K562 (cell line): ENCODE results near the gene KCNG1. TPM values are rescaled to one million over a fixed set of nuclear protein-coding genes. Genes with fewer than 3 reads are reported as not detected.
A peak's percentile ranks its signal among the peaks of the same experiment; 100 is the strongest.
"Not testable (repeated sequence)": the region's sequence is repeated elsewhere in the genome, so short reads cannot be mapped to it uniquely, and the experiment has no call there.

Experiments
- ATAC-seq: fragments of 200-7000 bp; cut with Tn5 transposase; 3 replicates; pipeline ENCODE4 v1.9.1; 2020; ENCODE audit warnings: moderate library complexity
- BruUV-seq: library from RNA; stranded (reverse); fragments of 400-500 nt; replicated peaks from 2 replicates; lab custom pipeline; 2021; lab: Mats Ljungman, UMichigan
- CTCF ChIA-PET: fragments of 300-600 bp; formaldehyde crosslinking; extraction: SDS; loops from one replicate; lab custom pipeline; 2021; ENCODE audit warnings: low intra/inter-chr PET ratio; lab: Yijun Ruan, JAX
- POLR2A ChIA-PET: fragments of 300-600, 350-650 bp; sonication (Branson Sonifier 250); formaldehyde crosslinking; extraction: SDS; loops from one replicate; lab custom pipeline; 2021; ENCODE audit warnings: antibody characterized with exemption, inconsistent platforms; lab: Yijun Ruan, JAX
- DNase-seq, 4 experiments: peaks; one replicate each; pipeline versions ENCODE4 v3.0.0 to v3.0.0-alpha.2; 2011 to 2018; ENCODE audit warnings: low spot score in 3 of 4, mixed read lengths in 3 of 4; ENCODE audit errors: extremely low read depth in 1 of 4
- FAIRE-seq: peaks from 2 replicates; lab custom pipeline; 2011; peaks lifted over from hg19 to GRCh38; lab: Jason Lieb, UNC
- H2AFZ ChIP-seq: 2 replicates; pipeline ENCODE4 v1.6.0; 2011; ENCODE audit warnings: low read depth, low read length, control low read depth, inconsistent platforms
- H3K27ac ChIP-seq: fragments of 200-600 bp; 3 replicates; pipeline ENCODE4 v1.8.0; 2011; ENCODE audit warnings: low read depth, mild to moderate bottlenecking, control low read depth, inconsistent platforms, low read length, moderate library complexity, mixed read lengths; ENCODE audit errors: extremely low read depth
- H3K27me3 ChIP-seq, 2 experiments: fragments of 300-600 bp in 1 of 2; 2 replicates in 1 of 2; 3 replicates in 1 of 2; pipeline versions ENCODE4 v1.6.0 to v1.8.0; 2011; ENCODE audit warnings: inconsistent platforms in 2 of 2, low read length in 2 of 2, mild to moderate bottlenecking in 1 of 2, mixed read lengths in 1 of 2, moderate library complexity in 1 of 2; ENCODE audit not compliant: control insufficient read depth in 2 of 2, insufficient read depth in 2 of 2
- H3K36me3 ChIP-seq: fragments of 300-600 bp; 3 replicates; pipeline ENCODE4 v1.8.0; 2011; ENCODE audit warnings: mild to moderate bottlenecking, low read length, inconsistent platforms; ENCODE audit not compliant: control insufficient read depth, insufficient read depth
- H3K4me1 ChIP-seq, 2 experiments: fragments of 200-600 bp in 1 of 2; replicated peaks in 1 of 2; 2 replicates in 1 of 2; 3 replicates in 1 of 2; pipeline versions ENCODE4 v1.5.1 to v1.8.0; 2011; ENCODE audit warnings: inconsistent platforms in 2 of 2, low read length in 2 of 2, mild to moderate bottlenecking in 1 of 2, mixed read lengths in 1 of 2, moderate library complexity in 1 of 2; ENCODE audit not compliant: control insufficient read depth in 2 of 2, insufficient read depth in 2 of 2
- H3K4me2 ChIP-seq: 2 replicates; pipeline ENCODE4 v1.6.1; 2011; ENCODE audit warnings: low read length, control low read depth, inconsistent platforms, mixed read lengths; ENCODE audit not compliant: insufficient read depth
- H3K4me3 ChIP-seq: fragments of 200-600 bp; sonication (generic), shearing (Covaris generic); 2 replicates; pipeline ENCODE4 v1.5.1; 2016; ENCODE audit warnings: control low read depth, inconsistent platforms
- H3K79me2 ChIP-seq: fragments of 200-600 bp; 3 replicates; pipeline ENCODE4 v1.8.0; 2011; ENCODE audit warnings: low read length, inconsistent platforms; ENCODE audit not compliant: control insufficient read depth, insufficient read depth
- H3K9ac ChIP-seq, 2 experiments: 2 replicates each; pipeline versions ENCODE4 v1.6.0 to v1.6.1; 2011; ENCODE audit warnings: low read depth in 2 of 2, low read length in 2 of 2, control low read depth in 1 of 2, inconsistent platforms in 1 of 2, mild to moderate bottlenecking in 1 of 2, mixed read lengths in 1 of 2; ENCODE audit not compliant: insufficient read depth in 1 of 2
- H3K9me1 ChIP-seq: one replicate; pipeline ENCODE4 v1.6.0; 2011; ENCODE audit warnings: inconsistent platforms, mild to moderate bottlenecking, low read length, moderate library complexity; ENCODE audit not compliant: control insufficient read depth, insufficient read depth
- H3K9me3 ChIP-seq: replicated peaks from 2 replicates; pipeline ENCODE4 v1.5.1; 2011; ENCODE audit warnings: low read depth, low read length, inconsistent platforms; ENCODE audit not compliant: control insufficient read depth, insufficient read depth
- H4K20me1 ChIP-seq: replicated peaks from 2 replicates; pipeline ENCODE4 v1.6.1; 2011; ENCODE audit warnings: low read length, inconsistent platforms, mixed read lengths; ENCODE audit not compliant: control insufficient read depth, insufficient read depth
- CC2D1A ChIP-seq: fragments of 450-650 bp; IDR thresholded peaks from 2 replicates; pipeline ENCODE4 v1.6.1; 2017; ENCODE audit warnings: mild to moderate bottlenecking
- GMEB1 ChIP-seq: fragments of 250-450 bp; sonication (Bioruptor Pico); IDR thresholded peaks from 2 replicates; pipeline ENCODE4 v1.4.0; 2020; ENCODE audit warnings: mild to moderate bottlenecking
- L3MBTL2 ChIP-seq: fragments of 450-650 bp; IDR thresholded peaks from 2 replicates; pipeline ENCODE4 v1.6.1; 2016; ENCODE audit warnings: mild to moderate bottlenecking, moderate library complexity
- PREB ChIP-seq: sonication (generic); formaldehyde crosslinking; IDR thresholded peaks from 2 replicates; pipeline ENCODE4 v1.8.1; 2023; ENCODE audit warnings: mild to moderate bottlenecking, missing genetic modification reagents
- ZFP36 ChIP-seq: fragments of 150-350 bp; IDR thresholded peaks from 2 replicates; pipeline ENCODE4 v1.6.1; 2018; ENCODE audit warnings: low read length, low read depth; ENCODE audit not compliant: partially characterized antibody
- ZNF184 ChIP-seq: sonication (generic); formaldehyde crosslinking; IDR thresholded peaks from 2 replicates; pipeline ENCODE4 v1.5.0; 2020; ENCODE audit warnings: missing genetic modification reagents
- WGBS: fragments of 100-300 bp; shearing (Covaris generic); methylation state at CpG from one replicate; pipeline ENCODE4 v1.1.6; 2016; ENCODE audit warnings: low coverage, mixed read lengths; ENCODE audit not compliant: insufficient coverage; ENCODE audit errors: missing lambda C conversion rate; 5-methylcytosine and 5-hydroxymethylcytosine counted together
- in situ Hi-C: fragments of 300-500 bp; cut with MboI; formaldehyde crosslinking; loops from 4 replicates; pipeline ENCODE4 v1.15.0; 2018; ENCODE audit warnings: inconsistent platforms, mixed read lengths
- intact Hi-C: fragments of 100-400 bp; cut with micrococcal nuclease; formaldehyde crosslinking; loops from 2 replicates; pipeline ENCODE4 v1.14.2; 2022
- polyA plus RNA-seq, 8 experiments: library from polyadenylated mRNA; depleted of rRNA in 4 of 8; stranded (reverse) in 5 of 8; unstranded in 3 of 8; fragments of >200 nt; fragmentation: Nextera tagmentation in 2 of 8; fragmentation: Illumina TruSeq in 1 of 8; extraction: Ambion mirVana in 2 of 8; extraction: Trizol in 1 of 8; gene quantifications; 2 replicates each; pipeline versions ENCODE4 v1.2.1 to v1.2.3, GENCODE V29; 2011 to 2014; ENCODE audit warnings: inconsistent platforms in 1 of 8, missing spikeins in 1 of 8
- total RNA-seq, 7 experiments: library from RNA; depleted of rRNA in 6 of 7; stranded (reverse); fragments of >200 nt in 6 of 7; fragmentation: Illumina TruSeq in 2 of 7; extraction: Trizol in 2 of 7; gene quantifications; 2 replicates each; pipeline versions ENCODE4 v1.2.1 to v1.2.3, GENCODE V29; 2011 to 2021; ENCODE audit warnings: low replicate concordance in 1 of 7

The KCNG1 gene
- total and polyA plus RNA-seq, 9 of the 15 experiments (the other 6 are each of a cell fraction or from before 2014, with no cell fraction given) = 0.06 to 1.5 (median 0.22) TPM; not detected in 2

GRCh38 chr20:51046021-51046985 lies 23.4 kb upstream of the KCNG1 start (continued):
- TF ChIP-seq GMEB1 (CRISPR knock-in tag) (no peak), ZNF184 (no peak), ZFP36 (no peak), CC2D1A (0 out of 2 replicates have a peak, but pooled peaks have one; percentile 15), PREB (CRISPR knock-in tag) (no peak)

- peaks cover 8 to 28% of the 10 kb centered on the region in 2 experiments; a peak in 4 of 5 replicates for H3K27me3 ChIP-seq
- POLR2A ChIA-PET, in situ Hi-C loops: not testable (repeated sequence)
- TF ChIP-seq L3MBTL2 = peak; percentile 68; the same call in 1 of the 2 replicates
These were observed 22.6 kb upstream of the KCNG1 start for GRCh38 chr20:51045492-51045891.

More at GRCh38 chr20:51045492-51045891, 22.6 kb upstream of the KCNG1 start:
- H3K79me2 ChIP-seq, H4K20me1 ChIP-seq, ATAC-seq, H3K4me3 ChIP-seq, H3K27ac ChIP-seq, H3K4me1 ChIP-seq, FAIRE-seq, H3K9me1 ChIP-seq, H3K9me3 ChIP-seq, DNase-seq, H3K9ac ChIP-seq, CTCF ChIA-PET, H2AFZ ChIP-seq, H3K4me2 ChIP-seq, H3K36me3 ChIP-seq, intact Hi-C loops, BruUV-seq: not testable (repeated sequence)
- 3% methylated on average over 9 of the region's 9 CpGs for WGBS
